B cell (primary cell): ENCODE measurements around the gene PARVA.

ENCODE experiments used
- CTCF ChIP-seq: fragments of 200-600 bp; IDR thresholded peaks from one replicate; pipeline ENCODE4 v1.8.0; 2022; ENCODE audit warnings: antibody characterized with exemption, mild to moderate bottlenecking
- EZH2 ChIP-seq: IDR thresholded peaks from 2 replicates; pipeline ENCODE4 v1.6.1; 2012; ENCODE audit warnings: borderline replicate concordance, low read depth, mild to moderate bottlenecking, moderate library complexity, low read length; ENCODE audit not compliant: insufficient read depth, poor library complexity, severe bottlenecking

- TF ChIP-seq CTCF (no peak), EZH2 (no peak)
Observed at GRCh38 chr11:12565406-12565805, 188.0 kb downstream of the PARVA start.
